ENCODE measurements around the gene SERPINB1. TPM values are rescaled to one million over a fixed set of nuclear protein-coding genes. Genes with fewer than 3 reads are reported as not detected.

Gene SERPINB1
- total RNA-seq, 1 donor from 2014 or later: 55.6 TPM

GRCh38 chr6:2794171-2794730 lies 47.4 kb downstream of the SERPINB1 start:
- no peak for DNase-seq (ENCODE audit: low spot score)

- no peak for DNase-seq (ENCODE audit: low spot score)
These were observed 48.0 kb downstream of the SERPINB1 start for GRCh38 chr6:2793534-2794151.

GRCh38 chr6:2792330-2793110 lies 49.1 kb downstream of the SERPINB1 start:
- DNase-seq (ENCODE audit: low spot score): no peak

GRCh38 chr6:2791450-2791974 lies 50.2 kb downstream of the SERPINB1 start:
- DNase-seq (ENCODE audit: low spot score): no peak

- DNase-seq (ENCODE audit: low spot score): no peak
These were observed 50.8 kb downstream of the SERPINB1 start for GRCh38 chr6:2790588-2791449.

GRCh38 chr6:2786269-2786668 lies 55.4 kb downstream of the SERPINB1 start:
- DNase-seq (ENCODE audit: low spot score): no peak

GRCh38 chr6:2784930-2785329 lies 56.7 kb downstream of the SERPINB1 start:
- no peak for DNase-seq (ENCODE audit: low spot score)

- no peak for DNase-seq (ENCODE audit: low spot score)
These were observed 57.6 kb downstream of the SERPINB1 start for GRCh38 chr6:2784061-2784460.

GRCh38 chr6:2783188-2783963 lies 58.3 kb downstream of the SERPINB1 start:
- no peak for DNase-seq (ENCODE audit: low spot score)

GRCh38 chr6:2782825-2783187 lies 58.9 kb downstream of the SERPINB1 start:
- DNase-seq (ENCODE audit: low spot score): no peak

- DNase-seq (ENCODE audit: low spot score): no peak
These were observed 59.3 kb downstream of the SERPINB1 start for GRCh38 chr6:2782356-2782708.

Small RNA genes within 50 kb of the gene (microRNA-seq; reads per million reads assigned to microRNA genes)
- not detected for gene MIR4645 (ENCODE audit: borderline number of aligned reads)

Other genes starting within 250 kb of the SERPINB1 start
- gene MYLK4, start 90.9 kb downstream of the SERPINB1 start, total RNA-seq: 0.61 TPM
- gene WRNIP1, start 76.5 kb downstream of the SERPINB1 start, total RNA-seq: 24.5 TPM
- gene SERPINB9, start 61.4 kb upstream of the SERPINB1 start, total RNA-seq: 17.4 TPM
- gene SERPINB6, start 129.7 kb upstream of the SERPINB1 start, total RNA-seq: 127 TPM
- gene NQO2, start 158.0 kb upstream of the SERPINB1 start, total RNA-seq: 54.4 TPM
- gene RIPK1, start 226.6 kb upstream of the SERPINB1 start, total RNA-seq: 29.1 TPM